Gastroesophageal sphincter (tissue), 4 donors: ENCODE results near the gene CRY2. TPM values are rescaled to one million over a fixed set of nuclear protein-coding genes. Genes with fewer than 3 reads are reported as not detected.
"Not testable (repeated sequence)": the region's sequence is repeated elsewhere in the genome, so short reads cannot be mapped to it uniquely, and the experiment has no call there.

Experiments used
- ATAC-seq: fragments of 150-250 bp; one replicate; pipeline ENCODE4 v1.9.1; 2016; ENCODE audit warnings: mild to moderate bottlenecking, moderate library complexity
- H3K27ac ChIP-seq, 4 donors: fragments of 200-600 bp; sonication (generic) in 3 of 4; 1 replicate in 3 of 4; 2 replicates in 1 of 4; pipeline ENCODE4 v1.5.1; 2016 to 2019
- H3K27me3 ChIP-seq: fragments of 200-600 bp; sonication (generic); one replicate; pipeline ENCODE4 v1.5.1; 2019
- H3K36me3 ChIP-seq, 2 donors: fragments of 200-600 bp; sonication (generic); one replicate each; pipeline ENCODE4 v1.5.1; 2019; ENCODE audit warnings: control low read depth in 1 of 2
- H3K4me1 ChIP-seq, 3 donors: fragments of 200-600 bp; sonication (generic); 1 replicate in 2 of 3; 2 replicates in 1 of 3; pipeline ENCODE4 v1.5.1; 2016 to 2019; ENCODE audit warnings: control low read depth in 2 of 3
- H3K4me3 ChIP-seq, 2 donors: fragments of 200-600 bp; sonication (generic); one replicate each; pipeline ENCODE4 v1.5.1; 2019; ENCODE audit warnings: mild to moderate bottlenecking in 1 of 2, moderate library complexity in 1 of 2
- H3K9me3 ChIP-seq, 3 donors: fragments of 200-600 bp; sonication (generic); one replicate each; pipeline ENCODE4 v1.5.1; 2017 to 2019; ENCODE audit warnings: control low read depth in 2 of 3
- CTCF ChIP-seq, 4 experiments: fragments of 200-600 bp in 2 of 4; fragments of 450-650 bp in 2 of 4; sonication (generic) in 1 of 4; IDR thresholded peaks; one replicate each; pipeline ENCODE4 v1.5.1; 2017 to 2019; ENCODE audit warnings: antibody characterized with exemption in 4 of 4, mild to moderate bottlenecking in 2 of 4, moderate library complexity in 2 of 4
- EP300 ChIP-seq: sonication (generic); formaldehyde crosslinking; IDR thresholded peaks from one replicate; pipeline ENCODE4 v1.6.1; 2017; ENCODE audit warnings: antibody characterized with exemption, mild to moderate bottlenecking
- POLR2A ChIP-seq, 2 donors: fragments of 450-650 bp; IDR thresholded peaks; one replicate each; pipeline ENCODE4 v1.6.1; 2017; ENCODE audit warnings: antibody characterized with exemption in 2 of 2, mild to moderate bottlenecking in 2 of 2, moderate library complexity in 1 of 2
- POLR2AphosphoS5 ChIP-seq: sonication (generic); formaldehyde crosslinking; IDR thresholded peaks from one replicate; pipeline ENCODE4 v1.6.1; 2017; ENCODE audit warnings: antibody characterized with exemption
- WGBS, 2 donors: methylation state at CpG; one replicate each; pipeline ENCODE4 v1.1.5; 2018; ENCODE audit warnings: low coverage in 1 of 2; 5-methylcytosine and 5-hydroxymethylcytosine counted together
- total RNA-seq, 4 donors: library from RNA; depleted of rRNA; stranded (reverse); fragments of >200 nt; gene quantifications; one replicate each; pipeline ENCODE4 v1.1.0, GENCODE V29; 2016

CRY2 gene
- total RNA-seq, 4 donors from 2014 or later: 38.8 to 82.0 (median 47.7) TPM

- Histone ChIP-seq H3K27ac (peak overlapping the region; percentile 61 to 94 (median 92)), H3K4me3 (peak overlapping the region; percentile 56 to 87), H3K4me1 (peaks cover 0 to 57% (median 24%) of the 10 kb centered on the region in 3 donors), H3K27me3 (no peaks in the 10 kb centered on the region), H3K36me3 (peaks cover 0 to 17% of the 10 kb centered on the region in 2 donors), H3K9me3 (no peaks in the 10 kb centered on the region)
- peak; percentile 56 for ATAC-seq
- TF ChIP-seq EP300: no peak
- no peak for TF ChIP-seq POLR2AphosphoS5
- no peak for TF ChIP-seq POLR2A (IDR thresholded peaks at IDR 0.05)
- no peak for TF ChIP-seq CTCF (IDR thresholded peaks at IDR 0.05)
- 12 to 22% methylated on average over 10 to 13 of the region's 29 CpGs for WGBS, 2 donors
Observed at GRCh38 chr11:45805305-45806071, 41.8 kb upstream of the CRY2 start.

GRCh38 chr11:45806072-45806933 is 41.0 kb upstream of the CRY2 start:
- no peaks in the 10 kb centered on the region for H3K9me3 ChIP-seq
- peaks cover 0 to 57% (median 24%) of the 10 kb centered on the region in 3 donors for H3K4me1 ChIP-seq
- peak overlapping the region in 1 of 4 donors; percentile 94 for H3K27ac ChIP-seq
- TF ChIP-seq POLR2AphosphoS5 (no peak), CTCF (IDR thresholded peaks at IDR 0.05) (no peak), EP300 (no peak), POLR2A (IDR thresholded peaks at IDR 0.05) (no peak)
- H3K4me3 ChIP-seq: peak overlapping the region in 1 of 2 donors; percentile 87
- H3K36me3 ChIP-seq: peaks cover 0 to 25% of the 10 kb centered on the region in 2 donors
- H3K27me3 ChIP-seq: no peaks in the 10 kb centered on the region
- ATAC-seq: no peak
- 56 to 82% methylated on average over 4 to 11 of the region's 20 CpGs for WGBS, 2 donors

GRCh38 chr11:45806937-45807791 is 40.1 kb upstream of the CRY2 start:
- H3K4me1 ChIP-seq: peaks cover 0 to 57% (median 24%) of the 10 kb centered on the region in 3 donors
- H3K27me3 ChIP-seq: no peaks in the 10 kb centered on the region
- peak overlapping the region in 1 of 2 donors; percentile 87 for H3K4me3 ChIP-seq
- ATAC-seq: no peak
- TF ChIP-seq CTCF (IDR thresholded peaks at IDR 0.05) (no peak), POLR2AphosphoS5 (no peak), POLR2A (IDR thresholded peaks at IDR 0.05) (no peak), EP300 (no peak)
- peaks cover 0 to 34% of the 10 kb centered on the region in 2 donors for H3K36me3 ChIP-seq
- no peaks in the 10 kb centered on the region for H3K9me3 ChIP-seq
- no peak overlapping the region for H3K27ac ChIP-seq
- 73 to 80% methylated on average over 6 of the region's 7 CpGs for WGBS, 2 donors

GRCh38 chr11:45807792-45808238 is 39.5 kb upstream of the CRY2 start:
- no peak for TF ChIP-seq POLR2A (IDR thresholded peaks at IDR 0.05)
- TF ChIP-seq POLR2AphosphoS5: no peak
- no peak for TF ChIP-seq EP300
- no peak for TF ChIP-seq CTCF (IDR thresholded peaks at IDR 0.05)

GRCh38 chr11:45808427-45808826 is 38.8 kb upstream of the CRY2 start:
- not testable (repeated sequence) for H3K9me3 ChIP-seq, H3K27ac ChIP-seq, H3K4me3 ChIP-seq, ATAC-seq, H3K27me3 ChIP-seq
- H3K36me3 ChIP-seq: peaks cover 0 to 40% of the 10 kb centered on the region in 2 donors
- peaks cover 0 to 57% (median 24%) of the 10 kb centered on the region in 3 donors for H3K4me1 ChIP-seq
- 90 to 93% methylated on average over 2 to 3 of the region's 6 CpGs for WGBS, 2 donors

More at GRCh38 chr11:45807792-45808238, 39.5 kb upstream of the CRY2 start:
- H3K9me3 ChIP-seq: no peaks in the 10 kb centered on the region
- no peak overlapping the region for H3K27ac ChIP-seq
- H3K27me3 ChIP-seq: no peaks in the 10 kb centered on the region
- 100% methylated on average over 1 of the region's 4 CpGs; no CpG with 5 or more reads in 1 of the 2 donors for WGBS, 2 donors
- ATAC-seq: no peak
- no peak overlapping the region for H3K4me3 ChIP-seq
- H3K36me3 ChIP-seq: peaks cover 0 to 40% of the 10 kb centered on the region in 2 donors
- H3K4me1 ChIP-seq: peaks cover 0 to 57% (median 24%) of the 10 kb centered on the region in 3 donors
